ENCODE data around the gene THRB.

- TF ChIP-seq CTCF (conservative IDR thresholded peaks at IDR 0.05) (no peak), EZH2 (IDR thresholded peaks at IDR 0.05; ENCODE audit: low read depth) (no peak)
Observed at GRCh38 chr3:24417730-24418129, 76.9 kb downstream of the THRB start.
